Brain pericyte (primary cell): Measurements from ENCODE around the gene DENND5A.

Experiments
- DNase-seq: peaks from one replicate; pipeline ENCODE4 v3.0.0-alpha.2; 2012; ENCODE audit warnings: low read depth, low spot score

Gene DENND5A

DNA sequence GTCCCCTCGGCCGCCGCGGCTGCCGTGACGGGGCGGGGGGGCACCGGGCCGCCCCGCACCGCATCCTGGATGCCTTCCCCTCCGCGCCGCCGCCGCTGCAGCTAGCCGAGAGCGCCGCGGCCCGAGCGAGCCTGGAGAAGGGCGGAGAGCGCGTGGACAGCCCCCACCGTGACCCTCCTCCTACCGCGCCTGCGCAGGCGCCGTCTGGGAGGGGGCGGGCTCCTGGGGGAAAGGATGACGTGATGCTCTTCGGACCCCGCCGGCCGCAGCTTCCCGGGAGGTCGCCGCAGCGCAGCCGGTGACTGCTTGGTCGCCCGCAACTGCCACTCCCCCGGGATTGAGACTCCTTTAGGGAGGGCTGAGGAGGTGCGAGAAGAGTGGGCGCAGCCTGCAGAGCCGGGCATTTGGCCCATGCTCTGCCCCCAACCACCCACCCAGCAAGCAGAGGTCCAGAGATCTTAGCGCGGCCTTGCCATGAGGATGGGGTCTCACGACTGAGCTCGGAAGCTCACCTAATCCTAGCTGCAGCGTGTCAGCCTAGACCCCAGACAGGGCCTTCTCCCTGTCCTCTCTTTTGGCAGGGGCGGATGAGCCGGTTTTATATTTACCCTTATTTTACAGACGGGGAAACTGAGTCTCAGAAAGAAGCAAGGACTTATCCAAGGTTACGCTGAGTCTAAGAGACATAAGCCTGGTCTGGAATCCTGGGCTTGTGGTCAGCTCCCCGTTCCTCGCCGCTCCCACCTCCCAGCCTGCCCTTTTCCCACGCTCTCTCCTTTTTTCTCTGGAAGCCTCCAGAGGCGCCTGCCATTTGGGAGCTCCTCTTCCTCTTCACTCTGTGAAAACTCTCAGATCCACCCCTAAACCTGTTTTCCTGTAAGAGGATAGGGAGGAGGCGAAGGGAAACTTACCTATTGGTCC is at the start of gene DENND5A:
TSS of gene DENND5A (minus strand) at position 140 of the 921 bp plus-strand sequence. CDS start 281 bp downstream, outside the sequence.
- no peak for DNase-seq

DNA sequence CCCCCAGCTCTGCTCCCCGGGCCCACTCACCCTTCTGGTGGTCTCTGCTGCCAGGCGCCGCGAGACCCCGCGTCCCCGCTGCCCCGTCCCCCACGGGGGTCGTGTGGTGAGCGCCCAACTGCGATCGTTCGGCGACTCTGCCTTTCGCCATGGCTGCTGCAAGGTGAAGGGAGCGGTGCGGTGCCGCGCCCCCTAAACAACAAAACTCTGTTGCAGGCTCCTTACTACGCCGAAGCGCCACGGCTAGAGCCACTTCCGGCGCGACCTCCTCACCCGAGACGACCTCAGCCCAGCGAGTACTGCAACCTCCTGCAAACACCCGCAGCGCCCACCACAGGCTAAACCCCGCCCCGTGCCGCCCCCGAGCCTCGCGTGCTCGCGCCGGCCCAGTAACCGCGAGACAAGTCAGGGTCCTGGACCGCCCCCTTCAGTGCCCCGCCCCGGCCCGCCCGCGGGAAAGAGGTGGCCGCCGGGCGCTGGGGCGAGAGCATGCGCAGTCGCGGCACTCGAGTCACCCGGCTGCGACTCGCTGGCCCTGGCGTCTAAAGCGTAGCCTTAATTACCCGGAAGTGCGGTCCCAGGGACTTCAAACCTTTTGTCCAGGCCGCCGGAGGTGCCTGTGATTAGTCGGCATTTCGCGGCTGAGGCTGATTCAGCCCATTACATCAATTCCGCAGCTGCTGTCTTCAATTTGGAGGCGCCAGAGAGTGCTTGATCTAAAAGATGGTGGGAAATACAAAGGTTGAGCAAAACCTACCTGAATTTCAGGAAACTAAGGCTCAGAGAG is 49.3 kb upstream of the DENND5A start, which contains the start of gene TMEM41B:
TSS of gene TMEM41B (minus strand) at position 303 of the 787 bp plus-strand sequence. CDS start at position 151, 152 bp downstream.
- peak; percentile 84 for DNase-seq

DNA sequence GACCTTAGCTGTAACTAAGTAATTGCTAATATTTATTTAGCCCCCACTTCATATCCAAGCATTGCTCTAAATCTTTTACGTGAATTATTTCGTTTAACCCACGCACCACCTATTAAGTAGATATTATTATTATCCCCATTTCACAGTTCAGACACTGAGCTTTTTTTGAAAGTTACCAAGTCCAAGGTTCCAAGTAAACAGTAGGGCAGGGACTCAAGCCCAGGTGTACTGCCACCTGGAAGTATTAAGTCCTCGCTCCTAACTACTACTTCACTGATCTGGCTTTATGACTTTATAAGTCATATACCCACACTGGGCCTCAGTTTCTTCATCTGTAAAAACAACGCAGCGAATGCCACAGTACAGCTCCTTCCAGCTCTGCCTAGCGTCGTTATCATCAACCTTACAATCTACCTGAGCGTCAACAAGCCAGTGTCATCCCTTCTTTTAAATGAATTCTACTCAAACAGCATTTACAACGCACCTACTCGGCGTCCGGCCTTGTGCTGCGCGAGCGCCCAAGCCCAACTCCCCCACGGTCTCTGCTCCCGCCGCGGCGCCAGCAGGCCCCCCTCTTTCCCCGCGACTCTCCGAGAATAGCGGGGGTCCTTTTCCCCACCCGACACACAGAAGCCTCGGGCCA is 48.6 kb upstream of the DENND5A start:
- DNase-seq, result peak; percentile 7

DNA sequence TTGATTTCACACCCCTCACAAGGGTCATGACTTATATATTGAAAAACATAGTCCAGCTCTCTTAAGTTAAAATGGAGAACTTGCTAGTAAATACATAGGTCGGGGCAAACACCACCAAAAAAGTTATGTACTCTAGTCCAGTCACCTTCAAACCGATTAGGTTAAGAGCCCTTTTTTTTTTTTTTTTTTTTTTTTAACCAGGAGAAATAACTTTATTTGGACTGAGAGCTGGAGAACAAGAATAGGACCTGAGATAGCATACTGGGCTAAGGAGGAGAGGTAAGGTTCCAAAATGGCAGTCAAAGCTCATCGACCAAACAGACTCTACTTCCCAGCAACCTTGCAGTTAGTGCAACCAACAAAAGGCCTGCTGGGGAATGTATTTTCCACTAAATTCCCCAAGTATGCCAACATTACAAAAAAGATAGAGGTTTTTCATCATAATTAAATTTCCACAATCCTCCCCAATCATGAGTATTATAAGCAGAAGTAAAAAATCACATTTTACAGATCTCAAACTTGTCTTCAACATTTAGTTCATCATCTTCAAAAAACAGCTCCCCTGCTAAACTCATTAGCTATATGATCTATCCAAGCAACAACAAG is 45.4 kb upstream of the DENND5A start:
- no peak for DNase-seq

DNA sequence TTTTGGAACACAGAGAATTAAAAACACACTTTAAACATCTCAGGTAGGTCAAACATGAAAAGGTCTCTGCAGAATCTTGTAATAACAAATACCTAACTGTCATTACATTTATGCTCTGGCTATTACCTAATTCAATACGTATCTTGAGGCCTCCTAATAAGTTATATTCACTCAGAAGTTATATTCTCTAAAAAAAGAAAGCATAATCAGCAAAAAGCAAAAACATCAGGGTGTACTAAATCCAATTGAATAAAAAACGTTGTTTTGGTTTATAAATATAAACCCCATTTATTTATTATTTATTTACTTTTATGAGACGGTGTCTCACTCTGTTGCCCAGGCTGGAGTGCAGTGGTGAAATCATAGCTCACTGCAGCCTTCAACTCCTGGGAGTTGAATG is 39.0 kb upstream of the DENND5A start:
- DNase-seq, result no peak

DNA sequence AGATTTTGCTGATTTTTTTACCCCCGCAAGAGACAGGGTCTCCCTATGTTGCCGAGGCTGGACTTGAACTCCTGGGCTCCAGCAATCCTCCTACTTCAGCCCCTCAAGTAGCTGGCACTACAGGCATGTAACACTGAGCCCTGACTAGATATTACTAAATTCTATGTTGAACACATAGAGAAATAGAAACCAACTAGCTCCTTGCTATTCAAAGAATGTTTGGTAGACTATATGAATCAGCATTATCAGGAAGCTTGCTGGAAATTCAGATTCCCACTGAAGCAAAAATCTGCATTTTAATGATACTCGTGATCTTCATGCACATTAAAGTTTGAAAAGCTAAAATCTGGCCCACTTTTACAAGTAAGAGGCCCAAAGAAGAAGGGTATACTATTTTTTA is 37.3 kb upstream of the DENND5A start:
- no peak for DNase-seq

DNA sequence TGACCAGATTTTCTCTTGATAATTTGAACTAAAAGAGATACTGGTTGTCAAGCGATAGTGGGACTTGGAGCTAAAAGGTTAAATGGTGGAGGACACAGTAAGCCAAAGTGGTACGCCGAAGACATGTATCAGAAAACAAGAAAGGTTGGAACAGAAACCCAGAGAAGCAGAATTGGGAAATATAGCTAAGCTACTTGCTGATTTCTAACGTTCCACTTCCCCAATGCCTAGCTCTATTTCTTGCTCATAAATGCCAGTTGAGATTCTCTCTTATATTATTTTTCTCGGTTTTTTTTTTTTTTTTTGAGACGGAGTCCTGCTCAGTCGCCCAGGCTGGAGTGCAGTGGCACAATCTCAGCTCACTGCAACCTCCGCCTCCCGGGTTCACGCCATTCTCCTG is 36.6 kb upstream of the DENND5A start:
- no peak for DNase-seq

DNA sequence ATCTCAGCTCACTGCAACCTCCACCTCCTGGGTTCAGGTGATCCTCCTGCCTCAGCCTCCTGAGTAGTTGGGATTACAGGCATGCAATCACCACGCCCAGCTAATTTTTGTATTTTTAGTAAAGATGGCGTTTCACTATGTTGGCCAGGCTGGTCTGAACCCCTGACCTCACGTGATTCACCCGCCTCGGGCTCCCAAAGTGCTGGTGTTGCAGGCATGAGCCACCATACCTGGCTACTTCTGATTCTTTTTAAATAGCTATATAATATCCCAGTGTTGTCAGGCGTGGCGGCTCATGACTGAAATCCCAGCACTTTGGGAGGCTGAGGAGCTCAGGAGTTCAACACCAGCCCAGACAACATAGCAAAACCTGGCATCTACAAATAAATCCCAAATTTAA is 28.5 kb upstream of the DENND5A start:
- DNase-seq, result no peak

DNA sequence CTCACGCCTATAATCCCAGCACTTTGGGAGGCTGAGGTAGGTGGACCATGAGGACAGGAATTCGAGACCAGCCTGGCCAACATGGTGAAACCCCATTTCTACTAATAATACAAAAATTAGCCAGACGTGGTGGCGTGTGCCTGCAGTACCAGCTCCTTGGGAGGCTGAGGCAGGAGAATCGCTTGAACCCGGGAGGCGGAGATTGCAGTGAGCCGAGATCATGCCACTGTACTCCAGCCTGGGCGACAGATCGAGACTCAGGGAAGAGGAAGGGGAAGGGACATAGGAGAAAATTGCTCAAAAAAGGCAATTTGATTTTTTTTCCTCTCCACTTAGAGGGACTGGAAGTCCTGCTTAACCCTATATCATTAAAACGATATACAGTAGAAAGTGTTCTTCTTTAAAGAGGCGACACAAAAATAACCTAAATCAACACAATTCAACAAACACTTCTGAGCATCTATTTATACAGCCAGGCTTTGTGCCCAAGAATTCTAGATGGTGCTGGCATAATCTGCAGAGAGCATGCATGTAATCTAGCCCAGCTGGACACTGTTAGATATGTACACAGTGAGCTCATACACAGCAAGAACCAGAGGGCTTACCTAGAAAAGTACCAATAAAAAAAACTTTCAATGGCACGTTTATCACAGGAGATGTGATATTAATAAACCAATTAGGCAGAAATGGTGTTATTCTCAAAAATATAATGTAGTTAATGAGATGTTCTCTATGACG is 20.9 kb upstream of the DENND5A start:
- DNase-seq, result no peak

DNA sequence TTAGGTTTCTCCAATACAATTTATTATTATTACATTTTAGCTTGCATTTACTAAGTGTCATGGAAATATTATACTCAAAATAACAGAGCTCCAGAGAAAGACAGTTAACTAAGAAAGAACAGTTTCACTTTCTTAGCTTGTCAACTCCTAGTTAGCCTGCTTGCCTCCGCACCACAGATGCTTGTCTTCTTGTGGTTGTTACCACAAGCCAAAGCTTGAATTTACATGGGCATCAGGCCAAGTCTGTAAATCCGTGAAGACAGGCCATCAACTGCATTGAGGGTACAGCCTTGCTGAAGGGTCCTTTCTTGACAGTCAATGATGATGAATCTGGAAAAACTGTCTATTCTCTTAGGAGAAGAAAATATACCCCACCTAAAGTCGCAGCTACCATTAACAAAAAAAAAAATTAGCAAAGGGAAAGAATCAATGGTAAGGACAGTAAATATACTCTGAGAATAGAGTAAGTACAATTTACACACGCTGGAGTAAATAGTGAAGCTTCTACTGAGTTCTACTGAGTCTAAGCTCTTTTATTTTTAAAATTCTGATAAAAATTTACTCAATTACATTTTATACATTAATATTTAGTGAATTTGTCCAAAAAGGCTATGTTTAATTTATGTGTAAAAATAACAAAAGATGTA is 15.6 kb upstream of the DENND5A start:
- DNase-seq, result peak; percentile 51

DNA sequence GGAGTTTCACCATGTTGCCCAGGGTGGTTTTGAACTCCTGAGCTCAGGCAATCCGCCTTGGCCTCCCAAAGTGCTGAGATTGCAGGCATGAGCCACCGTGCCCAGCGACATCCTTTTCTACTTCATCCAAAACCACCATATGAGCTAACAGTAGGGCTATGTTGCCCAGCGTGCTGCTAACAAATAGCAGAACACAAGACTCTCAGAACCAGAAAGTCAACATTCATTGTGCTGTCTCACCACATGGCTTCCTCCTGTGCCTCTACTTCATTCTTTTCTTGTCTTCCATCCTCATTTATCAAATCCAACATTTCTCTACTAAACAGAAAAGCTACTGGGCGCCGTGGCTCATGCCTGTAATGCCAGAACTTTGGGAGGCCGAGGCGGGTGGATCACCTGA is 12.0 kb upstream of the DENND5A start:
- no peak for DNase-seq

DNA sequence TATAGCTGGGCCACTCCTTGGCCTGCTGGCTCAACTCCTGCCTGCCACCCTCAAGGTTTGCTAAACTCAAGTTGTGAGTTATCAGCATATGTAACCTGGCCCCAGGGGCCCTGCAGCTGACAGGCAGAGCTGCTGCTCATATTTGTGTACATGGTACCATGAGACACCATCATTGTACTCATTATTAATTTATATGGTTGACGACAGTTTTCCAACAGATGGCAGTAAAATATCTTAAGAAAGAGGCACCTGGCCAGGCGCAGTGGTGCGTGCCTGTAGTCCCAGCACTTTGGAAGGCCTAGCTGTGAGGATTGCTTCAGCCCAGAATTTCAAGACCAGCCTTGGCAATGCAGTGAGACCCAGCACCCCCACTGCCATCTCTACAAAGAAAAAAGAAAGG is 11.4 kb upstream of the DENND5A start:
- DNase-seq, result no peak

DNA sequence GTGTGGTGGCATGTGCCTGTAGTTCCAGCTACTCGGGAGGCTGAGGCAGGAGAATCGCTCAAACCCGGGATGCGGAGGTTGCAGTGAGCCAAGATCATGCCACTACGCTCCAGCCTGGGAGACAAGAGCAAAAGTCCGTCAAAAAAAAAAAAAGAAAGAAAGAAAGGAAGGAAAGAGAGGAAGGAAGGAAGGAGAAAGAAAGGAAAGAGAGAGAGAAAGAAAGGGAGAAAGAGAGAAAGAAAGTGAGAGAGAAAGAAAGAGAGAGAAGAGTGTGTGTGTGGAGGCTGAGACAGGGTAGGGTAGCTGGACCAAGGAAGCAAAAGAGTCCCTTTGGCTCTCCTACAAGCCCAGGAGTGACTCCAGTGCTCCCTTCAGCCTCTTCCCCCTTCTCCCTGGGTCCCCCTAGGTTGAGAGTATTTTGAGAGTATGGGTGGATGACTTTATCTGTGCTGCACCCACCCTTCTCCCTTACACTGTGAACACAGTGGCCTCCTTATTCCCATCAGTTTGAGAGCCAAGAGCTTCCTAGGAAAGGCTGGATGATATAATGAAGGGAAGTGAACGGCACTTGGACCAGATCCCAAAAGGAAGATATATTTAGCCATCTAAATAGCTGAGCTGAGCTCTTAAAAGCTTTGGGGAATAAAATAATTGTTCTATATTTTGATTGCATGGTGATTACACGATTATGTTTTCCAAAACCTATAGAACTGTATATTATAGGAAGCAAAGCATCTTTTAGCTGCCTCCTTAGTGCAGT is 9.5 kb upstream of the DENND5A start:
- no peak for DNase-seq

DNA sequence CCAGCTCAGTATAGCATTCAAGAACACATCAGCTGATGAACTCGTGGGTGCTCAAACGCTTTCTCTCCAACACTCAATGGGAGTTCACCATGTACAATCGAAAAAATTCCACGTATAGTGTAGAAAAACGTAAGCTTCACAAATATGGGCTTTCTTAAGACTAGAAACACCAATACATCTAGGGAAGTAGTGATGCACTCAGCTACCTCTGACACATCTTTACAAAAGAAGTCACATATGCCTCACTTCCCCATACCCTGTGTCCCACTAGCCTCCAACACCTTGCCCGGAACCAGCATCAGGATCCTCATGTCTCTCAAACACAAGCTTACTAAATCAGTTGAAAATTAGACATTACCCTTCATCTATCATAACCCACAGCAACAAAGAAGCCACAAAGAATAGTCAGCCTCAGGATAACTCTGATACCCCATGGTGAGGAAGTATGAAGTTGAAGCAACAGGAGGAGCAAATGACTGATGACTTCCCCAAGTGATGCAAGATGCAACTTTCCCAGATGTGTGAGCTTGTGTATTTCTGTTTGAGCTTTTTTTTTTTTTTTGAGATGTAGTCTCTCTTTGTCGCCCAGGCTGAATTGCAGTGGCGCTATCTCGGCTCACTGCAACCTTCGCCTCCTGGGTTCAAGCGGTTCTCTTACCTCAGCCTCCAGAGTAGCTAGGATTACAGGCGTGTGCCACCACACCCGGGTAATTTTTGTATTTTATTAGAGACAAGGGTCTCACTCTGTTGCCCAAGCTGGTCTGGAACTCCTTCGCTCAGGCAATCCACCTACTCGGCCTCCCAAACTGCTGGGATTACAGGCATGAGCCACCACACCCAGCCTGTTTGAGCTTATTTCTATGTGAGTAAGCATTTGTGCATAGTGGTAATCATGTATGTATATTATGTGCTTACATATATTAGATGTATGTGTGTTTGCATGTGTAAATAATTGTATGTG is 8.5 kb upstream of the DENND5A start:
- no peak for DNase-seq

DNA sequence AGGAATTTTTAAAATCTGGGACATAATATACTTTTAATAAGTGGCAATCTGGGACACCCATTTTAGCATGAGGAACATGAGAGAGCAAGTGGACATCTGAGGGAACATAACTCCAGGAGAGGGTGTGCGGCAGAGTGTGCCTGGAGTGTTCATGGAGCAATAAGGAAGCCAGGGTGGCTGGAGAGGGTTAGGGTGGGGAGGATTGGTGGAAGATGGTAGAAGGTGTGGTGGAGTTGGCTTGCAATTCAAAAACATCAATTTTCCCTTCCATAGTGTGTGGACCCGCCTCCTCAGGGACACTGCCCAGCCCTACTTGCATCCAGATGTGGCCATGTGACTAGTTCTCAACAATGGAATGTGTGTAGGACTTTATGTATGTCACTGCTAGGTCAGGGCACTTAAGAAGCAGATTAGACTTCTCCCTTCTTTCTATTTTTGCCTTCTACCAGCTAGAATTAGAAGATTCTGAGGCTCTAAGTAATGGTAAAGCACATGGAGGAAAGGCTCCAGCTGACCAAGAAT is 4.4 kb upstream of the DENND5A start:
- no peak for DNase-seq

DNA sequence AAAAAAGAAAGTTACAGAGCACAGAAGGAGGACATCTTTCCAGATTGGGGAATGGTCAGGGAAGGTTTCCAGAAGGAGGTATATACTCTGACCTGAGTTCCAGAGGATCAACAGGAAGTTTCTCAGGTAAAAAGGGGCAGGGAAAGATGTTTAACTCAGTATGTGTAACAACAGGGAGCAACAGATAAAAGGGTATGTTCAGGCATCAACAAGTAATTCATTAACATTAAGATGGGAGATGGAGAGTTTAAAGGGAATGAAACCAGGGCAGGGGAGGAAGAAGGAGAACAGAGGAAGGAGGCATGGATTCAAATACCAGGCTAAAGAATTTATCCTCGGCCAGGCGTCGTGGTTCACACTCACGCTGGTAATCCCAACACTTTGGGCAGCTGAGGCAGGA is 2.5 kb upstream of the DENND5A start:
- DNase-seq, result no peak

DNA sequence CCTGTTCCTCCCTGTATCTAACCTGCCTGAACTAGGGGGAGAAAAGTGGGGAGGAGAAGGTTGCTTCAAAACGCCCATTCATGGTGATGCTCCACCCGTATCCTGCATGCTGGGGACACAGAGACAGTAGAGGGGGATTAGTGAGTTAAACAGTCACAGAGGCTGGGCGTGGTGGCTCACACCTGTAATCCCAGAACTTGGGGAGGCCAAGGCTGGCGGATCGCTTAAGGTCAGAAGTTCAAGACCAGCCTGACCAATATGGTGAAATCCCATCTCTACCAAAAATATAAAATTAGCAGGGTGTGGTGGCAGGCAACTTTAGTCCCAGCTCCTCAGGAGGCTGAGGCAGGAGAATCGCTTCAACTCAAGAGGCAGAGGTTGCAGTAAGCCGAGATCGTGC is 1.8 kb upstream of the DENND5A start:
- no peak for DNase-seq

DNA sequence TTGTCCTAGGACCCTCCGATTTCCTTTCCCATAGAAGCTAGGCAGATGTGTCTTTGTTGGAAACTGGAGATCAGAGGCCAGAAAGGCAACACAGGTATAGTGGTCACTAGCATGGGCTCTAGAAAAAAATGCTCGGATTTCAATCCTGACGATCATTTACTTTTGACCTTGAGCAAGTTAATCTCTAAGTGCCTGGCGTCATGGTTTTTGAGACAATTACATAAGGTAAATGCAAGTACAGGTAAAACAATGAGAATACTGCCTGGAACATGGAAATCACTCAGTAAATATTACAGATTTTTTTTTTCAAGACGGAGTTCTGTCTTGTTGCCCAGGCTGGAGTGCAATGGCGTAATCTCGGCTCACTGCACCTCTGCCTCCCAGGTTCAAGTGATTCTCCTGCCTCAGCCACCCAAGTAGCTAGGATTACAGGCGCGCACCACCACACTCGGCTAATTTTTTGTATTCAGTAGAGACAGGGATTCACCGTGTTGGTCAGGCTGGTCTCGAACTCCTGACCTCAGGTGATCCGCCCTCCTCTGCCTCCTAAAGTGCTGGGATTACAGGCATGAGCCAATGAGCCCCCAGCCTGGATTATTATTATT is 1.1 kb upstream of the DENND5A start:
- no peak for DNase-seq
